SK-N-SH treated with all-trans-retinoic acid at 6 μM for 48 hours (cell line): Measurements from ENCODE around the gene ITFG2.

Experiments used
- ATAC-seq: fragments of 200-7000 bp; cut with Tn5 transposase; 3 replicates; pipeline ENCODE4 v1.9.1; 2020; ENCODE audit warnings: mild to moderate bottlenecking, moderate library complexity
- ARNTL ChIP-seq: fragments of 450-650 bp; formaldehyde crosslinking; IDR thresholded peaks from 2 replicates; pipeline ENCODE4 v1.5.0; 2020; ENCODE audit warnings: low read depth, mild to moderate bottlenecking, moderate library complexity, borderline replicate concordance
- CSDC2 ChIP-seq: fragments of 250-450 bp; sonication (Bioruptor Pico); IDR thresholded peaks from 2 replicates; pipeline ENCODE4 v1.5.0; 2020; ENCODE audit warnings: mild to moderate bottlenecking, moderate library complexity
- GLIS3 ChIP-seq: fragments of 250-450 bp; sonication (Bioruptor Pico); IDR thresholded peaks from 2 replicates; pipeline ENCODE4 v1.5.0; 2020; ENCODE audit warnings: mild to moderate bottlenecking, moderate library complexity
- OSR1 ChIP-seq: fragments of 250-450 bp; sonication (Bioruptor Pico); IDR thresholded peaks from 2 replicates; pipeline ENCODE4 v1.8.0; 2022; ENCODE audit warnings: moderate library complexity, mild to moderate bottlenecking, inconsistent platforms
- PPARA ChIP-seq: fragments of 250-450 bp; sonication (Bioruptor Pico); IDR thresholded peaks from 2 replicates; pipeline ENCODE4 v1.5.0; 2020; ENCODE audit warnings: mild to moderate bottlenecking, borderline replicate concordance
- RARB ChIP-seq: fragments of 250-450 bp; sonication (Bioruptor Pico); IDR thresholded peaks from 2 replicates; pipeline ENCODE4 v1.8.0; 2021; ENCODE audit warnings: mild to moderate bottlenecking, moderate library complexity
- SNAI2 ChIP-seq: fragments of 250-450 bp; sonication (Bioruptor Pico); IDR thresholded peaks from 2 replicates; pipeline ENCODE4 v1.5.0; 2020; ENCODE audit warnings: mild to moderate bottlenecking, moderate library complexity
- TOX ChIP-seq: fragments of 250-450 bp; sonication (Bioruptor Pico); IDR thresholded peaks from 2 replicates; pipeline ENCODE4 v1.8.0; 2021; ENCODE audit warnings: mild to moderate bottlenecking, moderate library complexity, borderline replicate concordance
- ZC3H10 ChIP-seq: fragments of 250-450 bp; sonication (Bioruptor Pico); IDR thresholded peaks from 2 replicates; pipeline ENCODE4 v1.5.1; 2021; ENCODE audit warnings: mild to moderate bottlenecking, moderate library complexity
- ZFP3 ChIP-seq: fragments of 250-450 bp; sonication (Bioruptor Pico); IDR thresholded peaks from 2 replicates; pipeline ENCODE4 v1.5.0; 2020; ENCODE audit warnings: mild to moderate bottlenecking, moderate library complexity
- ZFP30 ChIP-seq: fragments of 450-650 bp; formaldehyde crosslinking; IDR thresholded peaks from 2 replicates; pipeline ENCODE4 v1.5.0; 2022; ENCODE audit warnings: mild to moderate bottlenecking, moderate library complexity
- ZNF565 ChIP-seq: fragments of 450-650 bp; formaldehyde crosslinking; conservative IDR thresholded peaks from 2 replicates; pipeline ENCODE4 v1.5.0; 2020; ENCODE audit warnings: low read depth, mild to moderate bottlenecking, moderate library complexity
- ZNF70 ChIP-seq: fragments of 450-650 bp; formaldehyde crosslinking; IDR thresholded peaks from 2 replicates; pipeline ENCODE4 v1.5.0; 2020; ENCODE audit warnings: mild to moderate bottlenecking, moderate library complexity
- ZNF8 ChIP-seq: fragments of 450-650 bp; formaldehyde crosslinking; IDR thresholded peaks from 2 replicates; pipeline ENCODE4 v1.5.0; 2020; ENCODE audit warnings: mild to moderate bottlenecking, moderate library complexity
- TF ChIP-seq, protein P1 (sequence below): fragments of 250-450 bp; sonication (Bioruptor Pico); IDR thresholded peaks from 2 replicates; pipeline ENCODE4 v1.5.1; 2020; ENCODE audit warnings: low read depth, mild to moderate bottlenecking, moderate library complexity
- TF ChIP-seq, protein P2 (sequence below): fragments of 250-450 bp; sonication (Bioruptor Pico); IDR thresholded peaks from 2 replicates; pipeline ENCODE4 v1.5.1; 2021; ENCODE audit warnings: mild to moderate bottlenecking, moderate library complexity
- TF ChIP-seq, protein P3 (sequence below): fragments of 250-450 bp; sonication (Bioruptor Pico); IDR thresholded peaks from 2 replicates; pipeline ENCODE4 v1.8.0; 2020; ENCODE audit warnings: mild to moderate bottlenecking, moderate library complexity, borderline replicate concordance
- TF ChIP-seq, protein P4 (sequence below): fragments of 250-450 bp; sonication (Bioruptor Pico); IDR thresholded peaks from 2 replicates; pipeline ENCODE4 v1.8.0; 2021; ENCODE audit warnings: low read depth, mild to moderate bottlenecking, moderate library complexity, borderline replicate concordance

The ITFG2 gene

DNA sequence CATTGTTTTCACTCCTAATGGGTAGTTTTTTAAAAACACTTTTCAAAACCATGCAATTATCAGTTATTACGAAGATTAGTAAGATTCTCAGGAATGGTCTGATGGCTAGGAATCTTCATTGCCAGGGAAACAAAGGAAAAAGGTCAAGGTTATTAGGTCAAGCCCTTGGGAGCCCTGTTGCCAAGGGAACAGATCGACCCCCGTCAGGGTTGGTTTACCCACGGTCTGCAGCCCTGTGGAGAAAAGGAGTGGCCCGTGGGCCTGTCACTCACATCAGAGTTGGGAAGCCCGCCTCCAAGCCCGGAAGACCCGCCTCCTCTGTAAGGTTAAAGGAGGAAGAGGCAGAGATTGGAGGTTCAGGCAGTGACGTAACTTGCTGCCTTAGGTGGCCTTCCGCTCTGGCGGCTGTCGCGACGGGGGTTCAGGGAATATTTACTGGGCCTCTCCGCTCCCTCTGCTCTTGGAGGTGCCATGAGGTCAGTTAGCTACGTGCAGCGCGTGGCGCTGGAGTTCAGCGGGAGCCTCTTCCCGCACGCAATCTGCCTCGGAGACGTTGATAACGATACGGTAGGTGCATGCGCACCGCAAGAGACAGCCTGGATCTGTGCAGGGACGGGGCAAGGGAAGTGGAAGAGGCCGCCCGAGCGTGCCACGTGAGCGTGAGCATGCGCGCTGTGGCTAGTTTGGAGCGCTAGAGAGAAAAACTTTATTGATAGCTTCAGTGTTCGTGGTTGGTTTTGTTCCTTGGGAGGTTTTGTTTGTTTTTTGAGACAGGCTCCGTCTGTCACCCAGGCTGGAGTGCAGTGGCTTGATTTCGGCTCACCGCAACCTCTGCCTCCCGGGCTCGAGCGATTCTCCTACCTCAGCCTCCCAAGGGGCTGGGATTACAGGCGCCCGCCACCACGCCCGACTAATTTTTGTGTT lies at the start of gene ITFG2:
Gene ITFG2, plus strand, starts transcription at position 379 of the 924 bp plus-strand sequence. Its CDS starts 93 bp downstream, at position 472.
- no peak for TF ChIP-seq ZNF565
- TF ChIP-seq, protein P1, sequence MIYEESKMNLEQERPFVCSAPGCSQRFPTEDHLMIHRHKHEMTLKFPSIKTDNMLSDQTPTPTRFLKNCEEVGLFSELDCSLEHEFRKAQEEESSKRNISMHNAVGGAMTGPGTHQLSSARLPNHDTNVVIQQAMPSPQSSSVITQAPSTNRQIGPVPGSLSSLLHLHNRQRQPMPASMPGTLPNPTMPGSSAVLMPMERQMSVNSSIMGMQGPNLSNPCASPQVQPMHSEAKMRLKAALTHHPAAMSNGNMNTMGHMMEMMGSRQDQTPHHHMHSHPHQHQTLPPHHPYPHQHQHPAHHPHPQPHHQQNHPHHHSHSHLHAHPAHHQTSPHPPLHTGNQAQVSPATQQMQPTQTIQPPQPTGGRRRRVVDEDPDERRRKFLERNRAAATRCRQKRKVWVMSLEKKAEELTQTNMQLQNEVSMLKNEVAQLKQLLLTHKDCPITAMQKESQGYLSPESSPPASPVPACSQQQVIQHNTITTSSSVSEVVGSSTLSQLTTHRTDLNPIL (CRISPR knock-in tag): 0 out of 2 replicates have a peak, but pooled peaks have one; percentile 23
- ATAC-seq: peak; percentile 97

DNA sequence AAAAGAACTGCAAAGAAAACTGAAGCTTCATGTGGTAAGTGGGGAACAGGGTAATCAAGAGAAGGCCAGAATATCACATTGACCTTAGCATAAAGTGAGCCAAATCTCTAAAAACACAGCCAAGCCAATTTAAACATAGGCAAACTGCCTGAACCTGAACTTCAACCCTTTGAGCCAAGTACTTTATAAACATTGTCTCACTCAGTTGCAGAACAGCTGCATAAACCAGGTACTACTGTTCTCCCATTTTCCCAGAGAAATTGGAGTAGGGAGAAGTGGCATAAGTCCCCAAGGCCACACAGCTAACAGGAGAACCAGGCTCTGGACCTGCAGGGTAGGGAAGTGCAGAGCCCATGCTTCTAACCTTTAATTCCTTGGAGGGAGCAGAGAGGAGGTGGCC lies 48.1 kb upstream of the ITFG2 start:
- no peak for ATAC-seq
- no peak for TF ChIP-seq ARNTL (CRISPR knock-in tag)
- TF ChIP-seq ZNF70 (CRISPR knock-in tag): no peak
- TF ChIP-seq RARB (CRISPR knock-in tag): no peak
- no peak for TF ChIP-seq TOX (CRISPR knock-in tag)
- no peak for TF ChIP-seq GLIS3 (CRISPR knock-in tag)
- no peak for TF ChIP-seq ZFP3 (CRISPR knock-in tag)
- TF ChIP-seq ZNF8 (CRISPR knock-in tag): no peak
- TF ChIP-seq, protein P2, sequence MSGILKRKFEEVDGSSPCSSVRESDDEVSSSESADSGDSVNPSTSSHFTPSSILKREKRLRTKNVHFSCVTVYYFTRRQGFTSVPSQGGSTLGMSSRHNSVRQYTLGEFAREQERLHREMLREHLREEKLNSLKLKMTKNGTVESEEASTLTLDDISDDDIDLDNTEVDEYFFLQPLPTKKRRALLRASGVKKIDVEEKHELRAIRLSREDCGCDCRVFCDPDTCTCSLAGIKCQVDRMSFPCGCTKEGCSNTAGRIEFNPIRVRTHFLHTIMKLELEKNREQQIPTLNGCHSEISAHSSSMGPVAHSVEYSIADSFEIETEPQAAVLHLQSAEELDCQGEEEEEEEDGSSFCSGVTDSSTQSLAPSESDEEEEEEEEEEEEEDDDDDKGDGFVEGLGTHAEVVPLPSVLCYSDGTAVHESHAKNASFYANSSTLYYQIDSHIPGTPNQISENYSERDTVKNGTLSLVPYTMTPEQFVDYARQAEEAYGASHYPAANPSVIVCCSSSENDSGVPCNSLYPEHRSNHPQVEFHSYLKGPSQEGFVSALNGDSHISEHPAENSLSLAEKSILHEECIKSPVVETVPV (CRISPR knock-in tag): no peak
- no peak for TF ChIP-seq PPARA (CRISPR knock-in tag)
- TF ChIP-seq, protein P3, sequence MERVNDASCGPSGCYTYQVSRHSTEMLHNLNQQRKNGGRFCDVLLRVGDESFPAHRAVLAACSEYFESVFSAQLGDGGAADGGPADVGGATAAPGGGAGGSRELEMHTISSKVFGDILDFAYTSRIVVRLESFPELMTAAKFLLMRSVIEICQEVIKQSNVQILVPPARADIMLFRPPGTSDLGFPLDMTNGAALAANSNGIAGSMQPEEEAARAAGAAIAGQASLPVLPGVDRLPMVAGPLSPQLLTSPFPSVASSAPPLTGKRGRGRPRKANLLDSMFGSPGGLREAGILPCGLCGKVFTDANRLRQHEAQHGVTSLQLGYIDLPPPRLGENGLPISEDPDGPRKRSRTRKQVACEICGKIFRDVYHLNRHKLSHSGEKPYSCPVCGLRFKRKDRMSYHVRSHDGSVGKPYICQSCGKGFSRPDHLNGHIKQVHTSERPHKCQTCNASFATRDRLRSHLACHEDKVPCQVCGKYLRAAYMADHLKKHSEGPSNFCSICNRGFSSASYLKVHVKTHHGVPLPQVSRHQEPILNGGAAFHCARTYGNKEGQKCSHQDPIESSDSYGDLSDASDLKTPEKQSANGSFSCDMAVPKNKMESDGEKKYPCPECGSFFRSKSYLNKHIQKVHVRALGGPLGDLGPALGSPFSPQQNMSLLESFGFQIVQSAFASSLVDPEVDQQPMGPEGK: no peak
- TF ChIP-seq ZFP30 (CRISPR knock-in tag): no peak
- TF ChIP-seq CSDC2 (CRISPR knock-in tag): no peak
- no peak for TF ChIP-seq ZC3H10 (CRISPR knock-in tag)

DNA sequence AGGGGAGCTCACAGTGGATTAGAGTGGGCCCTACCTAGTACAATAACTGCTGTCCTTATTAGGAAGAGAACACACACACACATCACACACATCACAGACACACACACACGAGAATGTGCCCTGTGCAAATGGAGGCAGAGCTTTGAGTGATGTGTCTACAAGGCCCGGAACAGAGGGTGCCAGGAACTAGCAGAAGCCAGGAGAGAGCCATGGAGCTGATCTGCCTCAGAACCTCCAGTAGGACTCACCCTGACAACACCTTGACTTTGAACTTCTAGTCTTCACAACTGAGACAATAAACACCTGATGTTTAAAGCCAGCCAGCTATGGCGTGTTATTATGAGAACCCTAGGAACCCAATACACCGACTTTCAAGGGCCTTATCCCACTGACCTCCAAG lies 47.4 kb upstream of the ITFG2 start:
- ATAC-seq: no peak
- TF ChIP-seq, protein P4, sequence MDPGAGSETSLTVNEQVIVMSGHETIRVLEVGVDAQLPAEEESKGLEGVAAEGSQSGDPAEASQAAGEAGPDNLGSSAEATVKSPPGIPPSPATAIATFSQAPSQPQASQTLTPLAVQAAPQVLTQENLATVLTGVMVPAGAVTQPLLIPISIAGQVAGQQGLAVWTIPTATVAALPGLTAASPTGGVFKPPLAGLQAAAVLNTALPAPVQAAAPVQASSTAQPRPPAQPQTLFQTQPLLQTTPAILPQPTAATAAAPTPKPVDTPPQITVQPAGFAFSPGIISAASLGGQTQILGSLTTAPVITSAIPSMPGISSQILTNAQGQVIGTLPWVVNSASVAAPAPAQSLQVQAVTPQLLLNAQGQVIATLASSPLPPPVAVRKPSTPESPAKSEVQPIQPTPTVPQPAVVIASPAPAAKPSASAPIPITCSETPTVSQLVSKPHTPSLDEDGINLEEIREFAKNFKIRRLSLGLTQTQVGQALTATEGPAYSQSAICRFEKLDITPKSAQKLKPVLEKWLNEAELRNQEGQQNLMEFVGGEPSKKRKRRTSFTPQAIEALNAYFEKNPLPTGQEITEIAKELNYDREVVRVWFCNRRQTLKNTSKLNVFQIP (CRISPR knock-in tag): no peak
- no peak for TF ChIP-seq PPARA (CRISPR knock-in tag)
- TF ChIP-seq, all 23 proteins: peak for 0

DNA sequence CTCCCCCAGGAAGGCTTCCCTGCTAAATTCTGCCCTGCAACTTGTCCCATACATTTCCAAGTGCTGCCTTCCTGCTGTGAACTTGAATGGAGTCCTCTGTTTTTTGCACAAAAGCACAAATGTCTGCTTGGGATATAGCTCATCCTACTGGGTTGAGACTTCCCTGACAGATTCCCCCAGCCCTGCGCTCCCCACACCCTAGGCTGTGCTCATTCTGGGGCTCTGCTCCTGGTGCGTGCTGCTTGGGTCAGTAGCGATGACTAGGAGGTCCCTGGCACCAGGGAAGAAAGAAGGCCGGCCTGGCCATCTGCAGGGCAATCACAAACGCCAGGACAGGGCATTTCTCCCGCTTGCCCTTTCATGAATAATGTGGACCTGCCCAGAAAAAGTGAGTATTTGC lies 46.9 kb upstream of the ITFG2 start:
- no peak for ATAC-seq
- no peak for TF ChIP-seq ARNTL (CRISPR knock-in tag)
- TF ChIP-seq, all 23 proteins: peak for 0

DNA sequence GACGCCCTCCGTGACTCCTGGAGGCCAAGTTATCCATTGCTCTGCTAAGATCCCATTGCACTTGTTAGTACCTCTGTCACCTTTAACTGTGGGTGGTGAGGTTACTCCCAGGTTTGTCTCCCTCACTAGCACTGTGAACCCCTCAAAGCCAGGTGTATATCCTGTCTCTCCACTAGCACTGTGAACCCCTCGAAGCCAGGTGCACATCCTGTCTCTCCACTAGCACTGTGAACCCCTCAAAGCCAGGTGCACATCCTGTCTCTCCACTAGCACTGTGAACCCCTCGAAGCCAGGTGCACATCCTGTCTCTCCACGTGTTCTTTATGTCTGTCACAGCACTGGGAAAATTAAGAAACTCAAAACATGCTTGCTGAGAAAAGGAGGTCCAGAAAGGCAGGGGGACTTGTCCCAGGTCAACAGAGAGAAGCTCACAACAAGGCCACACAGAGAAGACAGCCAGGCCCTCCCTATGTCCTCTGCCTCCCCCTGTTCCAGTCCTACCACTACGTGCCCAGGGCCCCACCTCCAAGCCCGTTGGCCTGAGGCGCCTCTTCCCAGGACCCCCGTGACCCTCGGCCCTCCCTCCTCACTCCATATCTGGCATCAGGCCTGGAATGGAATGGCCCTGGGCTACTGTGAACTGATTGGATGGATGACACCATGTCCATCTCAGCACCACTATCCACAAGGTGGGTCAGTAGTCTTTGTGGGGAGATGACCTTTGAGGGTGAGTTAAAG lies 44.1 kb upstream of the ITFG2 start:
- no peak for ATAC-seq
- TF ChIP-seq SNAI2 (no peak), ZFP3 (CRISPR knock-in tag) (no peak), PPARA (CRISPR knock-in tag) (no peak), TOX (CRISPR knock-in tag) (no peak), ARNTL (CRISPR knock-in tag) (no peak), ZNF8 (CRISPR knock-in tag) (no peak), OSR1 (CRISPR knock-in tag) (no peak), ZFP30 (CRISPR knock-in tag) (no peak), RARB (CRISPR knock-in tag) (no peak)
- TF ChIP-seq, protein P4 (CRISPR knock-in tag): no peak
- TF ChIP-seq, protein P1 (CRISPR knock-in tag): no peak
- TF ChIP-seq, protein P3: no peak
